Germinal center (tissue), 1 donor: ENCODE measurements around the gene LRIT3.

Source experiments
- DNase-seq: peaks from one replicate; pipeline ENCODE4 v3.0.0; 2012; ENCODE audit warnings: mixed read lengths, low spot score

LRIT3 gene

GRCh38 chr4:109910256-109910655 is 62.3 kb downstream of the LRIT3 start:
- no peak for DNase-seq

GRCh38 chr4:109912706-109913595 is 65.0 kb downstream of the LRIT3 start, which contains the start of gene EGF:
Gene EGF, plus strand, starts transcription at chr4:109912883. Its CDS starts 453 bp downstream, at chr4:109913336.
- no peak for DNase-seq

- no peak for DNase-seq
These were observed 65.8 kb downstream of the LRIT3 start for GRCh38 chr4:109913596-109914241.

DNA sequence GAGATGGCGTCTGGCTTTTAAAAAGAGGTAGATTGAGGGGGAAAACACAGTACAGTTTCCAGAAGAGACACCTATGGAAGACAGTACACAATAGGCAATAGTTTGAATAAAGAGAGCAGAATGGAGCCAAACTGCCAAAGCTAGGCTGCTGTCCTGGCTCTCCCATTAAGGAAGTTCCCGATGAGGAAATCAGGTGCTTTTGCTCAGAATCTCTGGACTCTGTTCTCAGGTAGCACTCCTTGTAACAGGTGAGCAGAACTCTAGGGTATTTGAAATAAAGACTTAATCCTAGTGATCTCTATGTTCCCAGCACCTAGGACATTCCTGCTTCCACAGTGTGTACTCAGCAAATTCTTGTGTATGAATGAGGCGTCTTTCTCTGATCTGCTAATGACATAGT is 66.4 kb downstream of the LRIT3 start:
- DNase-seq = no peak

- no peak for DNase-seq
These were observed 67.6 kb downstream of the LRIT3 start for GRCh38 chr4:109915385-109916026.

DNA sequence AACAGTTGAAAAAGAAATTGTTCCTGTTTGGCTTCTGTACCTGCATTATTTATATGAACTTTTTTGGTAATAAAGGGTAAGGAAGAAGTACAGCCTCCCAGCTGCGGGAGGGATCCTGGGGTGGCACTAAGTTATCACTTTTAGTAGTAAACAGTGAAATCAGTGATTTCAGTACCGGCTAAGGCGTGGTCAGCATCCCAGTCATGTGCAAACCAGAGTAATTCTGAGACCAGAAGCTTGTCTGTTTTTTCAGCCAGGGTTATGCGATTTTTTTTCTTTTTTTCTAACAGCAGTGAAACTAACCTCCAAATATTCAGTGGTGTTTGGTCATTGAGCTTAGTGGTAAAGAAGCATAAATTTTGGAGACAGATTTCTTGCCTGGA is 68.1 kb downstream of the LRIT3 start:
- DNase-seq = no peak

DNA sequence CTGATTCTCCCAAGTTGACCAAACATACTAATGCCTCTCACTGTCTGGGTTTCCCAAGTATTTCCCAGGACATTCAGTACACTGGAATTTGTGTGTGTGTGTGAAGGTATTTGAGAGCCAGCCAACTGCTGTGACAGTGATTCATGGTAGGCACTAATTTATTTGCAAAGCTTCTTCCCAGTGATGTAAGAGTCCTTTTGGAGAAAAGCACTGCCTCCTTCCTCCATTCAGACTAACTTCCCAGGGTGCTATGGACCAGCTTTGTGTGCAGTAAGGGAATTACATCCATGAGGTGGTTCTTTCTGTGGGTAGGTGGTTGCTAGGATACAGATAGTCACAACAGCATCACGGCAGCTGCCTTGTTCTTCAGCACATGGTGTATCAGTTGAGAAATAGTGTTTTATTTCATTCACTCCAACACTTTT is 73.5 kb downstream of the LRIT3 start:
- no peak for DNase-seq
